DMS79 treated with DMSO at 0.1 percent for 48 hours (cell line): ENCODE data around the gene CAVIN2.

Experiments
- DNase-seq: peaks from one replicate; lab custom pipeline; 2025; lab: John Stamatoyannopoulos, UW

CAVIN2 gene

GRCh38 chr2:191839918-191840804, 6.7 kb downstream of the CAVIN2 start:
- DNase-seq: no peak

- DNase-seq: no peak
Measured at GRCh38 chr2:191838526-191838925, 8.4 kb downstream of the CAVIN2 start.

GRCh38 chr2:191836853-191837769, 9.8 kb downstream of the CAVIN2 start:
- DNase-seq: peak; percentile 47

- DNase-seq: no peak
Measured at GRCh38 chr2:191836471-191836852, 10.4 kb downstream of the CAVIN2 start.

GRCh38 chr2:191835539-191836350, 11.1 kb downstream of the CAVIN2 start:
- no peak for DNase-seq

GRCh38 chr2:191835100-191835499, 11.8 kb downstream of the CAVIN2 start:
- no peak for DNase-seq

GRCh38 chr2:191833356-191833755, 13.5 kb downstream of the CAVIN2 start:
- no peak for DNase-seq

- no peak for DNase-seq
Measured at GRCh38 chr2:191832668-191833067, 14.2 kb downstream of the CAVIN2 start.

GRCh38 chr2:191831410-191831994, 15.4 kb downstream of the CAVIN2 start:
- DNase-seq: no peak

- DNase-seq: no peak
Measured at GRCh38 chr2:191824398-191824797, 22.5 kb downstream of the CAVIN2 start.

GRCh38 chr2:191821078-191821477, 25.8 kb downstream of the CAVIN2 start:
- no peak for DNase-seq

- DNase-seq: no peak
Measured at GRCh38 chr2:191818725-191819350, 28.1 kb downstream of the CAVIN2 start.

GRCh38 chr2:191818133-191818532, 28.8 kb downstream of the CAVIN2 start:
- no peak for DNase-seq

GRCh38 chr2:191815010-191815409, 31.9 kb downstream of the CAVIN2 start:
- no peak for DNase-seq

- no peak for DNase-seq
Measured at GRCh38 chr2:191813943-191814342, 32.9 kb downstream of the CAVIN2 start.

- peak; percentile 57 for DNase-seq
Measured at GRCh38 chr2:191811807-191812602, 34.9 kb downstream of the CAVIN2 start.

GRCh38 chr2:191806396-191806795, 40.5 kb downstream of the CAVIN2 start:
- no peak for DNase-seq

GRCh38 chr2:191804766-191805165, 42.1 kb downstream of the CAVIN2 start:
- DNase-seq: no peak

- DNase-seq: no peak
Measured at GRCh38 chr2:191803007-191803406, 43.9 kb downstream of the CAVIN2 start.

- DNase-seq: peak; percentile 37
Measured at GRCh38 chr2:191802180-191802579, 44.7 kb downstream of the CAVIN2 start.
